Measurements from ENCODE around the gene GPATCH2L.

The GPATCH2L gene

GRCh38 chr14:76136476-76137110, 15.1 kb upstream of the GPATCH2L start:
- no peak for TF ChIP-seq CTCF (IDR thresholded peaks at IDR 0.05; ENCODE audit: insufficient read depth, missing control alignments)
- no peak for DNase-seq (ENCODE audit: insufficient read length, low spot score)
- FAIRE-seq: no peak

- FAIRE-seq (no peak), DNase-seq (ENCODE audit: insufficient read length, low spot score) (no peak)
Measured at GRCh38 chr14:76138119-76138757, 13.5 kb upstream of the GPATCH2L start.

GRCh38 chr14:76138758-76139723, 12.7 kb upstream of the GPATCH2L start:
- FAIRE-seq (no peak), DNase-seq (ENCODE audit: insufficient read length, low spot score) (no peak)
- TF ChIP-seq CTCF (IDR thresholded peaks at IDR 0.05; ENCODE audit: insufficient read depth, missing control alignments): no peak

More at GRCh38 chr14:76138119-76138757, 13.5 kb upstream of the GPATCH2L start:
- TF ChIP-seq CTCF (IDR thresholded peaks at IDR 0.05; ENCODE audit: insufficient read depth, missing control alignments): no peak

- DNase-seq (ENCODE audit: insufficient read length, low spot score) (no peak), FAIRE-seq (no peak)
- no peak for TF ChIP-seq CTCF (IDR thresholded peaks at IDR 0.05; ENCODE audit: insufficient read depth, missing control alignments)
Measured at GRCh38 chr14:76143642-76144041, 8.1 kb upstream of the GPATCH2L start.

- DNase-seq (ENCODE audit: insufficient read length, low spot score) (no peak), FAIRE-seq (no peak)
- no peak for TF ChIP-seq CTCF (IDR thresholded peaks at IDR 0.05; ENCODE audit: insufficient read depth, missing control alignments)
Measured at GRCh38 chr14:76146976-76147375, 4.7 kb upstream of the GPATCH2L start.

- FAIRE-seq (no peak), DNase-seq (ENCODE audit: insufficient read length, low spot score) (no peak)
- TF ChIP-seq CTCF (IDR thresholded peaks at IDR 0.05; ENCODE audit: insufficient read depth, missing control alignments): no peak
Measured at GRCh38 chr14:76149196-76149595, 2.5 kb upstream of the GPATCH2L start.
